Tibial nerve (tissue), 4 donors: ENCODE data around the gene ARTN. TPM values are rescaled to one million over a fixed set of nuclear protein-coding genes. Genes with fewer than 3 reads are reported as not detected.

Experiments used
- DNase-seq, 2 donors: peaks; one replicate each; pipeline ENCODE4 v3.0.0-alpha.2; 2019; ENCODE audit warnings: low spot score in 2 of 2
- H3K27ac ChIP-seq, 4 donors: fragments of 200-600 bp; sonication (generic) in 3 of 4; one replicate each; pipeline ENCODE4 v1.5.1; 2017 to 2019; ENCODE audit warnings: mild to moderate bottlenecking in 1 of 4
- H3K27me3 ChIP-seq, 2 donors: fragments of 200-600 bp; sonication (generic) in 1 of 2; one replicate each; pipeline versions ENCODE4 v1.5.1 to v1.6.0; 2017 to 2019
- H3K36me3 ChIP-seq, 3 donors: fragments of 200-600 bp; sonication (generic); one replicate each; pipeline ENCODE4 v1.5.1; 2018 to 2019
- H3K4me1 ChIP-seq, 4 donors: fragments of 200-600 bp; sonication (generic) in 3 of 4; one replicate each; pipeline ENCODE4 v1.5.1; 2017 to 2019
- H3K4me3 ChIP-seq, 4 donors: fragments of 200-600 bp; sonication (generic) in 3 of 4; one replicate each; pipeline ENCODE4 v1.5.1; 2017 to 2019; ENCODE audit warnings: mild to moderate bottlenecking in 1 of 4, moderate library complexity in 1 of 4
- H3K9me3 ChIP-seq, 4 donors: fragments of 200-600 bp; sonication (generic) in 3 of 4; one replicate each; pipeline ENCODE4 v1.5.1; 2017 to 2019
- CTCF ChIP-seq, 5 experiments: fragments of 200-600 bp in 3 of 5; fragments of 450-650 bp in 2 of 5; sonication (generic) in 3 of 5; IDR thresholded peaks; one replicate each; pipeline ENCODE4 v1.5.1; 2016 to 2019; ENCODE audit warnings: antibody characterized with exemption in 5 of 5, mild to moderate bottlenecking in 3 of 5, moderate library complexity in 2 of 5
- EP300 ChIP-seq, 2 donors: sonication (generic); formaldehyde crosslinking; IDR thresholded peaks; one replicate each; pipeline ENCODE4 v1.6.1; 2017; ENCODE audit warnings: antibody characterized with exemption in 2 of 2, mild to moderate bottlenecking in 1 of 2
- POLR2A ChIP-seq, 2 donors: fragments of 450-650 bp; IDR thresholded peaks; one replicate each; pipeline ENCODE4 v1.6.1; 2017; ENCODE audit warnings: antibody characterized with exemption in 2 of 2, mild to moderate bottlenecking in 2 of 2, moderate library complexity in 2 of 2
- WGBS, 2 donors: methylation state at CpG; one replicate each; pipeline ENCODE4 v1.1.5; 2018; 5-methylcytosine and 5-hydroxymethylcytosine counted together
- total RNA-seq, 4 donors: library from RNA; depleted of rRNA; stranded (reverse); fragments of >200 nt; gene quantifications; one replicate each; pipeline ENCODE4 v1.1.0, GENCODE V29; 2016

ARTN gene
- total RNA-seq, 4 donors from 2014 or later, result 0.66 to 1.4 TPM; not detected in 2

- Histone ChIP-seq H3K36me3 (peaks cover 0 to 26% (median 5%) of the 10 kb centered on the region in 3 donors), H3K4me3 (no peak overlapping the region), H3K27me3 (no peaks in the 10 kb centered on the region), H3K27ac (no peak overlapping the region), H3K4me1 (peaks cover 0 to 41% (median 17%) of the 10 kb centered on the region in 4 donors), H3K9me3 (no peaks in the 10 kb centered on the region)
- WGBS, 2 donors, result 93 to 94% methylated on average over 4 of the region's 4 CpGs
- TF ChIP-seq EP300 (IDR thresholded peaks at IDR 0.05) (no peak), CTCF (IDR thresholded peaks at IDR 0.05) (no peak), POLR2A (IDR thresholded peaks at IDR 0.05) (no peak)
- no peak for DNase-seq
These were observed 17.7 kb downstream of the ARTN start for GRCh38 chr1:43951021-43951985.

- TF ChIP-seq CTCF (IDR thresholded peaks at IDR 0.05) (no peak), POLR2A (IDR thresholded peaks at IDR 0.05) (no peak), EP300 (IDR thresholded peaks at IDR 0.05) (no peak)
- no peak overlapping the region for H3K27ac ChIP-seq
- 57 to 72% methylated on average over 8 of the region's 8 CpGs for WGBS, 2 donors
- H3K9me3 ChIP-seq, result no peaks in the 10 kb centered on the region
- peaks cover 0 to 42% (median 11%) of the 10 kb centered on the region in 3 donors for H3K36me3 ChIP-seq
- H3K27me3 ChIP-seq, result no peaks in the 10 kb centered on the region
- H3K4me1 ChIP-seq, result peaks cover 0 to 33% (median 11%) of the 10 kb centered on the region in 4 donors
- DNase-seq, result no peak
- H3K4me3 ChIP-seq, result no peak overlapping the region
These were observed 19.2 kb downstream of the ARTN start for GRCh38 chr1:43952731-43953346.

- Histone ChIP-seq H3K9me3 (no peaks in the 10 kb centered on the region), H3K36me3 (peaks cover 0 to 47% (median 14%) of the 10 kb centered on the region in 3 donors), H3K4me1 (peaks cover 0 to 30% (median 5%) of the 10 kb centered on the region in 4 donors), H3K4me3 (no peak overlapping the region), H3K27ac (no peak overlapping the region), H3K27me3 (no peaks in the 10 kb centered on the region)
- no peak for DNase-seq
- 65 to 72% methylated on average over 3 of the region's 3 CpGs for WGBS, 2 donors
- TF ChIP-seq EP300 (IDR thresholded peaks at IDR 0.05), result no peak
- no peak for TF ChIP-seq POLR2A (IDR thresholded peaks at IDR 0.05)
- no peak for TF ChIP-seq CTCF (IDR thresholded peaks at IDR 0.05)
These were observed 19.8 kb downstream of the ARTN start for GRCh38 chr1:43953361-43953760.

GRCh38 chr1:43954036-43954435, 20.4 kb downstream of the ARTN start:
- Histone ChIP-seq H3K27me3 (no peaks in the 10 kb centered on the region), H3K27ac (no peak overlapping the region), H3K36me3 (peaks cover 0 to 54% (median 14%) of the 10 kb centered on the region in 3 donors), H3K9me3 (no peaks in the 10 kb centered on the region), H3K4me1 (peaks cover 0 to 28% (median under 1%) of the 10 kb centered on the region in 4 donors), H3K4me3 (no peak overlapping the region)
- TF ChIP-seq CTCF (IDR thresholded peaks at IDR 0.05), result no peak
- no peak for TF ChIP-seq POLR2A (IDR thresholded peaks at IDR 0.05)
- TF ChIP-seq EP300 (IDR thresholded peaks at IDR 0.05), result no peak
- 62 to 72% methylated on average over 4 to 5 of the region's 5 CpGs for WGBS, 2 donors
- no peak for DNase-seq

GRCh38 chr1:43956234-43956633, 22.6 kb downstream of the ARTN start:
- Histone ChIP-seq H3K9me3 (no peaks in the 10 kb centered on the region), H3K27ac (no peak overlapping the region), H3K36me3 (peaks cover 0 to 55% (median 9%) of the 10 kb centered on the region in 3 donors), H3K4me1 (peaks cover 0 to 19% (median 0%) of the 10 kb centered on the region in 4 donors), H3K4me3 (no peak overlapping the region), H3K27me3 (no peaks in the 10 kb centered on the region)
- no peak for DNase-seq
- WGBS, 2 donors, result 95 to 96% methylated on average over 8 of the region's 8 CpGs
- TF ChIP-seq EP300 (IDR thresholded peaks at IDR 0.05), result no peak
